ENCODE results near the gene CCDC88B.
A peak's percentile ranks its signal among the peaks of the same experiment; 100 is the strongest.
"Not testable (repeated sequence)": the region's sequence is repeated elsewhere in the genome, so short reads cannot be mapped to it uniquely, and the experiment has no call there.

The CCDC88B gene

DNA sequence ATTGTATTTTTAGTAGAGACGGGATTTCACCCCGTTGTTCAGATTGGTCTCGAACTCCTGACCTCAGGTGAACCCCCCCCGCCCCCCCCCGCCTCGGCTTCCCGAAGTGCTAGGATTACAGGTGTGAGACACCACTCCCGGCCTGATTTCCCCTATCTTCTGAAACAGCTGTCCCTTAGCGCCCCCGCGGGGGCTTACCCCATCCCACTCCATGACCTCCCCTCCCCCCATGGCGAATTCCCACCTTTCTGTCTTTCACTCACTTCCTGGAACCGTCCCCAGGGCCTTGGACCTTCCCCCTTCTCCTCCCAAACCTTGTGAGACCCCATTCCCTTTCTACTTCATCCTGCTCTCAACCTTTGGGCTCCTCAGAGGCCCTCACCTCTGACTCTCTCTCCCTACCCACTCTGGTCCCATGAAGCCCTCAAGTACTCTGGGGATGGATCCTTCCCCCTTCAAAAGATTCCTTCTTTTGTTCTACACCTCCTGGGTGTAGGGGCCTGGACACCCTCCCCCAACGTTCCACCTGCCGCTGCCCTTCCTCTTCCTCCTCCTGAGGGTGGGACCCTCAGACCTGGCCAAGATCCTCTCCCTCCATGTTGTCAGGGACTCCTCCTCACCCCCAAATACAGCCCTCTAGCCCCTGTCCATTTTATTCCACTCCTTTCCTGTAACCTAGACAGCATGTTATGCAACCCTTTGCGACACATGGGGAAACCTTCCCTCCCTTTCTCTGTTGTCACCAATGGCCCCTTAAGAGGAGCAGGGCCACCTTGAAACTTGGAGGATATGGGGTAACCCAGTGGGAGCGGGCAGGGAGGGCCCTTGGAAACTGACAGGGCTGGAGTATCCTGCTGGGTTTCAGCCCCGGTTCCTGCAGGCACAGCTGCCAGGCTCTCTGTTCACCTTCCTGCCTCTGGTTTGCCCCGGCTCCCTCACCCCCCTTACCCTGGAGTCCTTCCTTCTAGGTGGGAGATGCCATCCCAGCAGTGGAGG lies 20.9 kb upstream of the CCDC88B start:
- no peak for DNase-seq (ENCODE audit: low read depth)
- H3K4me3 ChIP-seq (ENCODE audit: low read depth, low read length), result peak overlapping the region; percentile 99
- TF ChIP-seq CTCF (IDR thresholded peaks at IDR 0.05; ENCODE audit: insufficient read depth, low read depth, low read length, missing control alignments), result no peak

- TF ChIP-seq CTCF (IDR thresholded peaks at IDR 0.05; ENCODE audit: insufficient read depth, low read depth, low read length, missing control alignments), result no peak
- no peak overlapping the region for H3K4me3 ChIP-seq (ENCODE audit: low read depth, low read length)
- DNase-seq (ENCODE audit: low read depth), result no peak
Observed at GRCh38 chr11:64320556-64320955, 19.4 kb upstream of the CCDC88B start.

GRCh38 chr11:64321026-64321425 lies 19.0 kb upstream of the CCDC88B start:
- no peak for DNase-seq (ENCODE audit: low read depth)
- no peak for TF ChIP-seq CTCF (IDR thresholded peaks at IDR 0.05; ENCODE audit: insufficient read depth, low read depth, low read length, missing control alignments)
- no peak overlapping the region for H3K4me3 ChIP-seq (ENCODE audit: low read depth, low read length)

GRCh38 chr11:64321533-64321932 lies 18.5 kb upstream of the CCDC88B start:
- H3K4me3 ChIP-seq (ENCODE audit: low read depth, low read length), result no peak overlapping the region
- TF ChIP-seq CTCF (IDR thresholded peaks at IDR 0.05; ENCODE audit: insufficient read depth, low read depth, low read length, missing control alignments), result no peak
- no peak for DNase-seq (ENCODE audit: low read depth)

DNA sequence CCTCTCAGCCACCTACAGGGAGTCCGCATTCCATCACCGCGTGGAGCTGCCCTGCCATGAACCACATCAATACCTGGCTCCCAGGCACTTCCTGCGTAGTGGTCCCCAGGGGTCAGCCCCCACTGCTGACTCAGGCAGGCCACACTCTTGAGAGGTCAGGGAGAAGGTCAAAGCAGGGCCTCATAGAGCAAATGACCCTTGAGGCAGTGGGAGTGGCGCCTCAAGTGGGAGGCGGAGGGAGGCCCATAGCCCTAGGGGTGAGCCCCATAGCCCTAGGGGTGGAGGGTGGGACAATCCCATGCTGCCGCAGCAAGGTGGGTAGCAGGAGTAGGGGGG lies 17.1 kb upstream of the CCDC88B start:
- no peak for TF ChIP-seq CTCF (IDR thresholded peaks at IDR 0.05; ENCODE audit: insufficient read depth, low read depth, low read length, missing control alignments)
- no peak overlapping the region for H3K4me3 ChIP-seq (ENCODE audit: low read depth, low read length)
- DNase-seq (ENCODE audit: low read depth), result no peak

GRCh38 chr11:64323373-64323772 lies 16.6 kb upstream of the CCDC88B start:
- no peak for DNase-seq (ENCODE audit: low read depth)
- no peak overlapping the region for H3K4me3 ChIP-seq (ENCODE audit: low read depth, low read length)
- no peak for TF ChIP-seq CTCF (IDR thresholded peaks at IDR 0.05; ENCODE audit: insufficient read depth, low read depth, low read length, missing control alignments)

GRCh38 chr11:64323984-64324383 lies 16.0 kb upstream of the CCDC88B start:
- DNase-seq (ENCODE audit: low read depth); H3K4me3 ChIP-seq (ENCODE audit: low read depth, low read length): not testable (repeated sequence)
